IMR-90 (cell line): ENCODE measurements around the gene ACY1. TPM values are rescaled to one million over a fixed set of nuclear protein-coding genes. Genes with fewer than 3 reads are reported as not detected.

Experiments used
- ATAC-seq: fragments of 200-7000 bp; cut with Tn5 transposase; 2 replicates; pipeline ENCODE4 v1.9.1; 2020; ENCODE audit warnings: low read depth, mild to moderate bottlenecking, moderate library complexity
- BruUV-seq: library from RNA; stranded (reverse); fragments of 400-500 nt; replicated peaks from 2 replicates; lab custom pipeline; 2021; lab: Mats Ljungman, UMichigan
- CTCF ChIA-PET: fragments of 300-600 bp; formaldehyde crosslinking; extraction: SDS; loops from one replicate; lab custom pipeline; 2021; ENCODE audit warnings: antibody characterized with exemption; lab: Yijun Ruan, JAX
- POLR2A ChIA-PET: fragments of 300-600 bp; sonication (Branson Sonifier 250); formaldehyde crosslinking; loops from one replicate; lab custom pipeline; 2022; ENCODE audit warnings: antibody characterized with exemption; ENCODE audit not compliant: unreplicated experiment; lab: Charles Lee
- DNase-seq: peaks from one replicate; pipeline ENCODE4 v3.0.0; 2013
- H2AFZ ChIP-seq: replicated peaks from 2 replicates; pipeline ENCODE3; 2013; ENCODE audit warnings: low read length, mild to moderate bottlenecking; ENCODE audit not compliant: poor library complexity
- H2AK5ac ChIP-seq: 2 replicates; pipeline ENCODE4 v1.6.1; 2013; ENCODE audit warnings: low read depth, low read length, inconsistent platforms
- H2AK9ac ChIP-seq: replicated peaks from 2 replicates; pipeline ENCODE3; 2013; ENCODE audit warnings: mild to moderate bottlenecking, low read depth, low read length, moderate library complexity; ENCODE audit not compliant: poor library complexity
- H2BK120ac ChIP-seq: 2 replicates; pipeline ENCODE4 v1.6.1; 2013; ENCODE audit warnings: low read depth, low read length, inconsistent platforms
- H2BK15ac ChIP-seq: 3 replicates; pipeline ENCODE4 v1.6.1; 2013; ENCODE audit warnings: low read depth, low read length, inconsistent platforms
- H2BK20ac ChIP-seq: 2 replicates; pipeline ENCODE4 v1.6.1; 2013; ENCODE audit warnings: low read depth, mild to moderate bottlenecking, inconsistent platforms, low read length, moderate library complexity
- H2BK5ac ChIP-seq: 2 replicates; pipeline ENCODE4 v1.6.1; 2013; ENCODE audit warnings: mild to moderate bottlenecking, low read depth, low read length, inconsistent platforms; ENCODE audit not compliant: poor library complexity, severe bottlenecking
- H3K14ac ChIP-seq: replicated peaks from 2 replicates; pipeline ENCODE4 v1.6.1; 2013; ENCODE audit warnings: low read depth, low read length, inconsistent platforms
- H3K18ac ChIP-seq: 2 replicates; pipeline ENCODE4 v1.6.1; 2013; ENCODE audit warnings: low read depth, low read length, control low read depth
- H3K23ac ChIP-seq: 2 replicates; pipeline ENCODE4 v1.6.1; 2013; ENCODE audit warnings: low read depth, low read length, inconsistent platforms
- H3K27ac ChIP-seq: 2 replicates; pipeline ENCODE4 v1.5.1; 2013; ENCODE audit warnings: mild to moderate bottlenecking, control low read depth, low read length; ENCODE audit not compliant: insufficient read depth
- H3K27me3 ChIP-seq: 2 replicates; pipeline ENCODE4 v1.6.1; 2013; ENCODE audit warnings: low read length; ENCODE audit not compliant: control insufficient read depth, insufficient read depth
- H3K36me3 ChIP-seq: 2 replicates; pipeline ENCODE4 v1.6.1; 2013; ENCODE audit warnings: low read length, mixed read lengths; ENCODE audit not compliant: control insufficient read depth, insufficient read depth
- H3K4ac ChIP-seq: 2 replicates; pipeline ENCODE4 v1.6.1; 2013; ENCODE audit warnings: low read depth, low read length, inconsistent platforms
- H3K4me1 ChIP-seq: 2 replicates; pipeline ENCODE4 v1.6.1; 2013; ENCODE audit warnings: low read length, mixed read lengths; ENCODE audit not compliant: control insufficient read depth, insufficient read depth
- H3K4me2 ChIP-seq: 2 replicates; pipeline ENCODE4 v1.6.1; 2013; ENCODE audit warnings: low read depth, mild to moderate bottlenecking, control low read depth, low read length, moderate library complexity
- H3K4me3 ChIP-seq: 2 replicates; pipeline ENCODE4 v1.5.1; 2013; ENCODE audit warnings: low read depth, mild to moderate bottlenecking, control low read depth, low read length, moderate library complexity; ENCODE audit not compliant: insufficient read depth
- H3K56ac ChIP-seq: 2 replicates; pipeline ENCODE4 v1.6.1; 2013; ENCODE audit warnings: low read length, inconsistent platforms; ENCODE audit not compliant: insufficient read depth; ENCODE audit errors: extremely low read depth
- H3K79me1 ChIP-seq, 2 experiments: 2 replicates each; pipeline ENCODE4 v1.6.1; 2013; ENCODE audit warnings: low read length in 2 of 2, inconsistent platforms in 1 of 2, low read depth in 1 of 2
- H3K9ac ChIP-seq: 2 replicates; pipeline ENCODE4 v1.6.1; 2013; ENCODE audit warnings: low read depth, low read length, control low read depth
- H3K9me1 ChIP-seq: 2 replicates; pipeline ENCODE4 v1.6.1; 2013; ENCODE audit warnings: low read length, inconsistent platforms; ENCODE audit not compliant: insufficient read depth
- H3K9me3 ChIP-seq: 2 replicates; pipeline ENCODE4 v1.6.1; 2013; ENCODE audit warnings: low read length; ENCODE audit not compliant: control insufficient read depth, insufficient read depth
- H4K20me1 ChIP-seq: 2 replicates; pipeline ENCODE4 v1.6.1; 2013; ENCODE audit warnings: low read length, inconsistent platforms; ENCODE audit not compliant: insufficient read depth
- H4K5ac ChIP-seq: 2 replicates; pipeline ENCODE4 v1.6.1; 2013; ENCODE audit warnings: mild to moderate bottlenecking, low read depth, low read length, control low read depth
- H4K8ac ChIP-seq, 2 experiments: 2 replicates each; pipeline ENCODE4 v1.6.1; 2013; ENCODE audit warnings: low read depth in 2 of 2, low read length in 2 of 2, control low read depth in 1 of 2, inconsistent platforms in 1 of 2
- H4K91ac ChIP-seq: 2 replicates; pipeline ENCODE4 v1.6.1; 2013; ENCODE audit warnings: low read depth, low read length, inconsistent platforms; ENCODE audit not compliant: insufficient read depth
- NFE2L2 ChIP-seq: fragments of 150-350 bp; IDR thresholded peaks from 2 replicates; pipeline ENCODE4 v1.6.1; 2016; ENCODE audit warnings: low read depth, mild to moderate bottlenecking, low read length
- USF2 ChIP-seq: fragments of 150-350 bp; IDR thresholded peaks from 2 replicates; pipeline ENCODE4 v1.6.1; 2017; ENCODE audit warnings: mild to moderate bottlenecking, antibody characterized with exemption, low read length, low read depth
- WGBS, 2 experiments: methylation state at CpG; one replicate each; pipeline versions ENCODE4 v1.1.5 to v1.1.7; 2013; ENCODE audit warnings: missing lambda C conversion rate in 2 of 2; ENCODE audit not compliant: insufficient read length in 1 of 2; ENCODE audit errors: extremely low coverage in 2 of 2; 5-methylcytosine and 5-hydroxymethylcytosine counted together
- dilution Hi-C: fragments of 300-500 bp; cut with HindIII; formaldehyde crosslinking; loops from one replicate; pipeline ENCODE4 v1.14.3; 2018; ENCODE audit warnings: low sequenced_read_pairs; ENCODE audit not compliant: unreplicated experiment
- in situ Hi-C: fragments of 300-500 bp; cut with MboI; formaldehyde crosslinking; loops from 3 replicates; pipeline ENCODE4 v1.14.3; 2019; ENCODE audit warnings: low sequenced_read_pairs, inconsistent platforms, mixed read lengths
- intact Hi-C: fragments of 100-400 bp; cut with micrococcal nuclease; formaldehyde crosslinking; loops from 2 replicates; pipeline ENCODE4 v1.10.0; 2022
- polyA plus RNA-seq, 3 experiments: library from polyadenylated mRNA; depleted of rRNA; stranded (reverse); fragments of >200 nt; gene quantifications; 2 replicates each; pipeline ENCODE4 v1.2.3, GENCODE V29; 2012; ENCODE audit warnings: low replicate concordance in 1 of 3
- total RNA-seq: library from RNA; depleted of rRNA; stranded (reverse); fragments of >200 nt; gene quantifications from 2 replicates; pipeline ENCODE4 v1.2.3, GENCODE V29; 2012
- TF ChIP-seq, protein P1 (sequence below): conservative IDR thresholded peaks from 2 replicates; pipeline ENCODE4 v1.5.1; 2012; ENCODE audit warnings: mild to moderate bottlenecking, low read depth, low read length, improper control_type of control experiment

The ACY1 gene
- total and polyA plus RNA-seq, 2 of the 4 experiments (the other 2 are of a cell fraction): 22.0 to 47.1 TPM

- TF ChIP-seq USF2 (no peak), NFE2L2 (no peak)
These were observed 14.3 kb upstream of the ACY1 start (continued) for GRCh38 chr3:51968883-51969678.

DNA sequence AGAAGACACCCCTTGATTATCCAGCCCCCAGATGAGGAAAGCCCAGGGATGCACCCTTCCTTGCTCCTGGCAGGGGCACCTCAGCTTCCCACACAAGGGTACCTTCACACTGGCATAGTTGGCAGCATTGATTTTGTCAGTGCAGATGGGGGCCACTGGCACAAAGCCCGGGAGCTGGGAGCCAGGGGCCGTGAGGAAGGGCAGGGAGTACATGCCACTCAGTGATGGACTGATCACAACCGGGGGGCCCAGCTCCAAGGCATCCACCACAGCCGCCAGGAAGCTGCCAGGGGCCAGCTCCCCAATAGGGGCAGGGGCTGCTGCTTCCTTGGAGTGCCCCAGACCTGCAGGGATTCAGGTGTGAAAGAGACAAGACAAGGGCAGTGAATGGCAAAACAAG, 13.5 kb upstream of the ACY1 start:
- no peak overlapping the region for H3K14ac ChIP-seq
- no peak overlapping the region for H4K91ac ChIP-seq
- ChIA-PET POLR2A (no interaction called here), CTCF (no interaction called here)
- no peak overlapping the region for H3K4ac ChIP-seq
- H4K5ac ChIP-seq: no peak overlapping the region
- peaks cover 22% of the 10 kb centered on the region for H3K9me1 ChIP-seq
- no peaks in the 10 kb centered on the region; the same call in 1 of the 2 replicates for H4K20me1 ChIP-seq
- H3K18ac ChIP-seq: no peak overlapping the region
- H2AK9ac ChIP-seq: no peak overlapping the region
- H2BK15ac ChIP-seq: no peak overlapping the region
- no peak for ATAC-seq
- no peak overlapping the region for H2BK20ac ChIP-seq
- no TSS peak for BruUV-seq
- no peak overlapping the region for H2BK5ac ChIP-seq
- TF ChIP-seq, protein P1, sequence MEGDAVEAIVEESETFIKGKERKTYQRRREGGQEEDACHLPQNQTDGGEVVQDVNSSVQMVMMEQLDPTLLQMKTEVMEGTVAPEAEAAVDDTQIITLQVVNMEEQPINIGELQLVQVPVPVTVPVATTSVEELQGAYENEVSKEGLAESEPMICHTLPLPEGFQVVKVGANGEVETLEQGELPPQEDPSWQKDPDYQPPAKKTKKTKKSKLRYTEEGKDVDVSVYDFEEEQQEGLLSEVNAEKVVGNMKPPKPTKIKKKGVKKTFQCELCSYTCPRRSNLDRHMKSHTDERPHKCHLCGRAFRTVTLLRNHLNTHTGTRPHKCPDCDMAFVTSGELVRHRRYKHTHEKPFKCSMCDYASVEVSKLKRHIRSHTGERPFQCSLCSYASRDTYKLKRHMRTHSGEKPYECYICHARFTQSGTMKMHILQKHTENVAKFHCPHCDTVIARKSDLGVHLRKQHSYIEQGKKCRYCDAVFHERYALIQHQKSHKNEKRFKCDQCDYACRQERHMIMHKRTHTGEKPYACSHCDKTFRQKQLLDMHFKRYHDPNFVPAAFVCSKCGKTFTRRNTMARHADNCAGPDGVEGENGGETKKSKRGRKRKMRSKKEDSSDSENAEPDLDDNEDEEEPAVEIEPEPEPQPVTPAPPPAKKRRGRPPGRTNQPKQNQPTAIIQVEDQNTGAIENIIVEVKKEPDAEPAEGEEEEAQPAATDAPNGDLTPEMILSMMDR: no peak
- H3K27me3 ChIP-seq: no peaks in the 10 kb centered on the region
- no peak overlapping the region for H2AFZ ChIP-seq
- no peak for DNase-seq
- no peak overlapping the region for H3K56ac ChIP-seq
- peaks cover 29% of the 10 kb centered on the region for H3K4me1 ChIP-seq
- no peak overlapping the region for H3K27ac ChIP-seq
- no peak overlapping the region for H3K23ac ChIP-seq
- 73% methylated on average over 3 of the region's 4 CpGs; no CpG with 5 or more reads in 1 of the 2 experiments for WGBS, 2 experiments
- H3K9ac ChIP-seq: no peak overlapping the region
- H3K4me2 ChIP-seq: no peak overlapping the region
- in situ Hi-C loops (loop anchor here (25.0 kb wide), 1 partner anchor 1633 kb away; the partner anchor contains the start of genes RASSF1, TUSC2 and ZMYND10), dilution Hi-C loops (no loop called here), intact Hi-C loops (no loop called here)
- H4K8ac ChIP-seq: no peak overlapping the region
- peaks cover 34 to 62% of the 10 kb centered on the region in 2 experiments for H3K79me1 ChIP-seq
- H3K9me3 ChIP-seq: no peaks in the 10 kb centered on the region
- H3K36me3 ChIP-seq: no peaks in the 10 kb centered on the region; the same call in 1 of the 2 replicates
- no peak overlapping the region for H2BK120ac ChIP-seq
- no peak overlapping the region for H2AK5ac ChIP-seq
- H3K4me3 ChIP-seq: no peak overlapping the region
